GM23338 (cell line): ENCODE data around the gene RPA1. TPM values are rescaled to one million over a fixed set of nuclear protein-coding genes. Genes with fewer than 3 reads are reported as not detected.

Experiments used
- ATAC-seq: fragments of 200-7000 bp; cut with Tn5 transposase; 3 replicates; pipeline ENCODE4 v1.9.1; 2020
- DNase-seq: peaks from one replicate; pipeline ENCODE4 v3.0.0-alpha.2; 2015; ENCODE audit warnings: low spot score
- H2AFZ ChIP-seq: fragments of 200-600 bp; sonication (generic); 2 replicates; pipeline ENCODE4 v1.8.0; 2016; ENCODE audit warnings: antibody characterized with exemption, mild to moderate bottlenecking, moderate library complexity
- H3F3A ChIP-seq: fragments of 200-600 bp; sonication (generic); replicated peaks from 2 replicates; pipeline ENCODE4 v1.8.0; 2017; ENCODE audit warnings: antibody characterized with exemption, mixed run types, low read depth
- H3K27ac ChIP-seq: fragments of 200-600 bp; sonication (generic); 2 replicates; pipeline ENCODE4 v1.6.1; 2016; ENCODE audit warnings: low read depth
- H3K27me3 ChIP-seq: fragments of 200-600 bp; sonication (generic); 2 replicates; pipeline ENCODE4 v1.8.0; 2016; ENCODE audit warnings: mild to moderate bottlenecking, mixed run types, moderate library complexity; ENCODE audit not compliant: insufficient read depth
- H3K36me3 ChIP-seq: fragments of 200-600 bp; sonication (generic); 2 replicates; pipeline ENCODE4 v1.8.0; 2016; ENCODE audit warnings: mild to moderate bottlenecking; ENCODE audit not compliant: insufficient read depth
- H3K4me1 ChIP-seq: fragments of 200-600 bp; sonication (generic); 2 replicates; pipeline ENCODE4 v1.8.0; 2016; ENCODE audit warnings: mild to moderate bottlenecking, moderate library complexity; ENCODE audit not compliant: insufficient read depth
- H3K4me2 ChIP-seq: fragments of 200-600 bp; sonication (generic); 2 replicates; pipeline ENCODE4 v1.7.1; 2017; ENCODE audit warnings: mixed run types
- H3K4me3 ChIP-seq: fragments of 200-600 bp; sonication (generic); 2 replicates; pipeline ENCODE4 v1.6.1; 2016; ENCODE audit warnings: mixed run types
- H3K79me2 ChIP-seq: fragments of 200-600 bp; sonication (generic); replicated peaks from 2 replicates; pipeline ENCODE4 v1.8.0; 2017; ENCODE audit warnings: mild to moderate bottlenecking; ENCODE audit not compliant: insufficient read depth
- H3K9me2 ChIP-seq: fragments of 200-600 bp; sonication (generic); 2 replicates; pipeline ENCODE4 v1.8.0; 2017; ENCODE audit not compliant: insufficient read depth
- H4K20me1 ChIP-seq: fragments of 200-600 bp; sonication (generic); replicated peaks from 2 replicates; pipeline ENCODE4 v1.8.0; 2017; ENCODE audit warnings: mild to moderate bottlenecking; ENCODE audit not compliant: insufficient read depth
- H3K27ac Mint-ChIP-seq: 2 replicates; pipeline ENCODE4 v1.8.0; 2020; ENCODE audit warnings: inconsistent platforms, mild to moderate bottlenecking, moderate library complexity, mixed read lengths
- H3K27me3 Mint-ChIP-seq: 3 replicates; pipeline ENCODE4 v1.8.0; 2022; ENCODE audit warnings: low read depth, mild to moderate bottlenecking, moderate library complexity, mixed read lengths, inconsistent platforms; ENCODE audit not compliant: insufficient read depth, poor library complexity
- H3K36me3 Mint-ChIP-seq: 3 replicates; pipeline ENCODE4 v1.8.0; 2021; ENCODE audit warnings: low read depth, mild to moderate bottlenecking, inconsistent platforms, moderate library complexity, mixed read lengths
- H3K4me1 Mint-ChIP-seq: 3 replicates; pipeline ENCODE4 v1.8.0; 2020; ENCODE audit warnings: mild to moderate bottlenecking, inconsistent platforms, mixed read lengths
- H3K4me3 Mint-ChIP-seq: 3 replicates; pipeline ENCODE4 v1.8.0; 2021; ENCODE audit warnings: moderate library complexity, mild to moderate bottlenecking, inconsistent platforms, mixed read lengths
- H3K9me3 Mint-ChIP-seq: 3 replicates; pipeline ENCODE4 v1.8.0; 2020; ENCODE audit warnings: moderate library complexity, mild to moderate bottlenecking, inconsistent platforms, mixed read lengths
- EZH2 ChIP-seq: fragments of 200-600 bp; sonication (generic); IDR thresholded peaks from one replicate; pipeline ENCODE4 v1.8.0; 2017; ENCODE audit warnings: antibody characterized with exemption, mild to moderate bottlenecking, low read depth; ENCODE audit not compliant: unreplicated experiment
- EZH2phosphoT487 ChIP-seq: fragments of 200-600 bp; sonication (generic); IDR thresholded peaks from one replicate; pipeline ENCODE4 v1.8.1; 2018; ENCODE audit warnings: antibody characterized with exemption; ENCODE audit not compliant: unreplicated experiment
- JUNB ChIP-seq: IDR thresholded peaks from one replicate; pipeline ENCODE4 v1.6.1; 2016; ENCODE audit warnings: antibody characterized with exemption; ENCODE audit not compliant: unreplicated experiment
- NANOG ChIP-seq: IDR thresholded peaks from 2 replicates; pipeline ENCODE4 v1.6.1; 2016; ENCODE audit warnings: antibody characterized with exemption, borderline replicate concordance
- ZNF114 ChIP-seq: fragments of 250-450 bp; sonication (Bioruptor Pico); IDR thresholded peaks from 2 replicates; pipeline ENCODE4 v1.5.0; 2020; ENCODE audit warnings: mild to moderate bottlenecking, moderate library complexity
- polyA plus RNA-seq: library from polyadenylated mRNA; unstranded; fragments of >200 nt; fragmentation: Nextera tagmentation; extraction: Ambion mirVana; gene quantifications from 2 replicates; pipeline ENCODE4 v1.2.1, GENCODE V29; 2016
- total RNA-seq: library from RNA; depleted of rRNA; stranded (reverse); fragments of >200 nt; shearing (Covaris generic); gene quantifications from 2 replicates; pipeline ENCODE4 v1.2.3, GENCODE V29; 2014
- TF ChIP-seq, protein P1 (sequence below): IDR thresholded peaks from 2 replicates; pipeline ENCODE4 v1.6.1; 2016; ENCODE audit warnings: antibody characterized with exemption
- TF ChIP-seq, protein P2 (sequence below), 2 experiments: fragments of 200-600 bp in 1 of 2; sonication (generic) in 1 of 2; conservative IDR thresholded peaks; 2 replicates each; pipeline versions ENCODE4 v1.5.1 to v1.6.1; 2016 to 2017; ENCODE audit warnings: antibody characterized with exemption in 2 of 2, low read depth in 2 of 2, mild to moderate bottlenecking in 2 of 2, moderate library complexity in 1 of 2
- TF ChIP-seq, protein P3 (sequence below): fragments of 250-450 bp; sonication (Bioruptor Pico); IDR thresholded peaks from 2 replicates; pipeline ENCODE4 v1.5.0; 2020; ENCODE audit warnings: mild to moderate bottlenecking, moderate library complexity
- TF ChIP-seq, protein P4 (sequence below): IDR thresholded peaks from one replicate; pipeline ENCODE4 v1.6.1; 2018; ENCODE audit warnings: antibody characterized with exemption; ENCODE audit not compliant: unreplicated experiment

Gene RPA1
- total and polyA plus RNA-seq, 2 experiments from 2014 or later, result 33.7 to 52.1 TPM

DNA sequence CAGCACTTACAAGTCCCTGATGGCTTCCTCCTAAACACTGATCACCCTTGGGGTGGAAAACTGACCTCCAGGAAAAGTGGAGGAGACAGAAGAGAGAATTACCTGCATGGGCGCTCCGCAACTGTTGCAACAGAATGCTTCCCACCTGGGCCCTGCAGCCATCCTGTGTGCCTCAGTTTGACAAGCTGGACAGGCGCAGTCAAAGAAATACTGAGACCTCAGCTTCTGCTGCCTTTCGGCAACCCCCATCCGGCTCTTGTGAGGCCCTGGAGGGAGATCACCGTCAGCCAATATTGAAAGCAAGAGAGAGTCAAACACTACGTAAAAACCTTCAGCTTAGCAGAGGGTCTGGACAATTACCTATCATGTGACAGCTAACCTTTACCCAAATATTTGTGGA, 43.1 kb upstream of the RPA1 start (continued):
- TF ChIP-seq, protein P1, sequence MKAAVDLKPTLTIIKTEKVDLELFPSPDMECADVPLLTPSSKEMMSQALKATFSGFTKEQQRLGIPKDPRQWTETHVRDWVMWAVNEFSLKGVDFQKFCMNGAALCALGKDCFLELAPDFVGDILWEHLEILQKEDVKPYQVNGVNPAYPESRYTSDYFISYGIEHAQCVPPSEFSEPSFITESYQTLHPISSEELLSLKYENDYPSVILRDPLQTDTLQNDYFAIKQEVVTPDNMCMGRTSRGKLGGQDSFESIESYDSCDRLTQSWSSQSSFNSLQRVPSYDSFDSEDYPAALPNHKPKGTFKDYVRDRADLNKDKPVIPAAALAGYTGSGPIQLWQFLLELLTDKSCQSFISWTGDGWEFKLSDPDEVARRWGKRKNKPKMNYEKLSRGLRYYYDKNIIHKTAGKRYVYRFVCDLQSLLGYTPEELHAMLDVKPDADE, result no peak
- TF ChIP-seq ZNF114 (CRISPR knock-in tag), result no peak
- TF ChIP-seq, protein P2, sequence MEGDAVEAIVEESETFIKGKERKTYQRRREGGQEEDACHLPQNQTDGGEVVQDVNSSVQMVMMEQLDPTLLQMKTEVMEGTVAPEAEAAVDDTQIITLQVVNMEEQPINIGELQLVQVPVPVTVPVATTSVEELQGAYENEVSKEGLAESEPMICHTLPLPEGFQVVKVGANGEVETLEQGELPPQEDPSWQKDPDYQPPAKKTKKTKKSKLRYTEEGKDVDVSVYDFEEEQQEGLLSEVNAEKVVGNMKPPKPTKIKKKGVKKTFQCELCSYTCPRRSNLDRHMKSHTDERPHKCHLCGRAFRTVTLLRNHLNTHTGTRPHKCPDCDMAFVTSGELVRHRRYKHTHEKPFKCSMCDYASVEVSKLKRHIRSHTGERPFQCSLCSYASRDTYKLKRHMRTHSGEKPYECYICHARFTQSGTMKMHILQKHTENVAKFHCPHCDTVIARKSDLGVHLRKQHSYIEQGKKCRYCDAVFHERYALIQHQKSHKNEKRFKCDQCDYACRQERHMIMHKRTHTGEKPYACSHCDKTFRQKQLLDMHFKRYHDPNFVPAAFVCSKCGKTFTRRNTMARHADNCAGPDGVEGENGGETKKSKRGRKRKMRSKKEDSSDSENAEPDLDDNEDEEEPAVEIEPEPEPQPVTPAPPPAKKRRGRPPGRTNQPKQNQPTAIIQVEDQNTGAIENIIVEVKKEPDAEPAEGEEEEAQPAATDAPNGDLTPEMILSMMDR (conservative IDR thresholded peaks at IDR 0.05; ENCODE audit: low read depth in 2 of 2), result no peak

DNA sequence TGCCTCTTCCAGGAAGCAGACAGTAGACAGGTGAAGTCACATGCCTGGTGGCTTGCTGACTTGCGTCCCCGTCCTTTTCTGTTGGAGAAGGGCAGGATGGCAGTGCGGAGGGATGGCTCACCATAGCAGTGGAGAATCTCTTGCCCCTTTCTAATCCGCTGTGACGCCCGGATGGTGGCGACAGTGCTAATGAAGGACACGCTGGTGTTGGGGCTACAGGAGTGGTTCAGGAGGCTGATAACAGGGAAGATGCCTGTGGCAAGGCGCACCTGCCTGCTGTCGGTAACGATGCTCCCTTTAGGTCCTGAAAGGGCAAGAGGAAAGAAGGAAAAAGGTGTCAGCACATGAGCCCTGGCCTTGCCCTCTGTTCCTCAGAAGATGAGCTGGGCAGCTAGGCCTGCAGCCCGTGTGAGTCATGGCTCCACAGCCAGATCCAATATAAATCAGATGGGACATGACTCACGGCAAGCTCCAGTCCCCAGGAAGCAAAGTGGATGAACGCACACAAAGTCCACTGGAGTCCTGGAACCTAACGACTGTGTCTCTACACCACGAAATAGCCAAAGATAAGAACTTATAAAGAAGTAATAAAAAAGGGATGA, 42.4 kb upstream of the RPA1 start:
- no peak for ATAC-seq
- Mint-ChIP-seq H3K4me1 (no peaks in the 10 kb centered on the region), H3K27me3 (peaks cover 14% of the 10 kb centered on the region), H3K27ac (no peak overlapping the region), H3K9me3 (no peaks in the 10 kb centered on the region; the same call in 2 of the 3 replicates), H3K36me3 (peaks cover 45% of the 10 kb centered on the region), H3K4me3 (no peak overlapping the region)
- Histone ChIP-seq H3K36me3 (no peaks in the 10 kb centered on the region; the same call in none of the 2 replicates), H2AFZ (no peak overlapping the region), H3K4me3 (no peak overlapping the region), H3K9me2 (no peaks in the 10 kb centered on the region), H3F3A (0 out of 2 replicates have a peak, but pooled peaks cover 3% of the 10 kb centered on the region), H3K27ac (no peak overlapping the region), H4K20me1 (peaks cover 6% of the 10 kb centered on the region), H3K27me3 (no peaks in the 10 kb centered on the region), H3K79me2 (0 out of 2 replicates have a peak, but pooled peaks cover 2% of the 10 kb centered on the region), H3K4me1 (no peaks in the 10 kb centered on the region), H3K4me2 (no peak overlapping the region)
- DNase-seq, result no peak
- TF ChIP-seq JUNB (no peak), EZH2phosphoT487 (no peak), NANOG (no peak), EZH2 (no peak)
- TF ChIP-seq, protein P3, sequence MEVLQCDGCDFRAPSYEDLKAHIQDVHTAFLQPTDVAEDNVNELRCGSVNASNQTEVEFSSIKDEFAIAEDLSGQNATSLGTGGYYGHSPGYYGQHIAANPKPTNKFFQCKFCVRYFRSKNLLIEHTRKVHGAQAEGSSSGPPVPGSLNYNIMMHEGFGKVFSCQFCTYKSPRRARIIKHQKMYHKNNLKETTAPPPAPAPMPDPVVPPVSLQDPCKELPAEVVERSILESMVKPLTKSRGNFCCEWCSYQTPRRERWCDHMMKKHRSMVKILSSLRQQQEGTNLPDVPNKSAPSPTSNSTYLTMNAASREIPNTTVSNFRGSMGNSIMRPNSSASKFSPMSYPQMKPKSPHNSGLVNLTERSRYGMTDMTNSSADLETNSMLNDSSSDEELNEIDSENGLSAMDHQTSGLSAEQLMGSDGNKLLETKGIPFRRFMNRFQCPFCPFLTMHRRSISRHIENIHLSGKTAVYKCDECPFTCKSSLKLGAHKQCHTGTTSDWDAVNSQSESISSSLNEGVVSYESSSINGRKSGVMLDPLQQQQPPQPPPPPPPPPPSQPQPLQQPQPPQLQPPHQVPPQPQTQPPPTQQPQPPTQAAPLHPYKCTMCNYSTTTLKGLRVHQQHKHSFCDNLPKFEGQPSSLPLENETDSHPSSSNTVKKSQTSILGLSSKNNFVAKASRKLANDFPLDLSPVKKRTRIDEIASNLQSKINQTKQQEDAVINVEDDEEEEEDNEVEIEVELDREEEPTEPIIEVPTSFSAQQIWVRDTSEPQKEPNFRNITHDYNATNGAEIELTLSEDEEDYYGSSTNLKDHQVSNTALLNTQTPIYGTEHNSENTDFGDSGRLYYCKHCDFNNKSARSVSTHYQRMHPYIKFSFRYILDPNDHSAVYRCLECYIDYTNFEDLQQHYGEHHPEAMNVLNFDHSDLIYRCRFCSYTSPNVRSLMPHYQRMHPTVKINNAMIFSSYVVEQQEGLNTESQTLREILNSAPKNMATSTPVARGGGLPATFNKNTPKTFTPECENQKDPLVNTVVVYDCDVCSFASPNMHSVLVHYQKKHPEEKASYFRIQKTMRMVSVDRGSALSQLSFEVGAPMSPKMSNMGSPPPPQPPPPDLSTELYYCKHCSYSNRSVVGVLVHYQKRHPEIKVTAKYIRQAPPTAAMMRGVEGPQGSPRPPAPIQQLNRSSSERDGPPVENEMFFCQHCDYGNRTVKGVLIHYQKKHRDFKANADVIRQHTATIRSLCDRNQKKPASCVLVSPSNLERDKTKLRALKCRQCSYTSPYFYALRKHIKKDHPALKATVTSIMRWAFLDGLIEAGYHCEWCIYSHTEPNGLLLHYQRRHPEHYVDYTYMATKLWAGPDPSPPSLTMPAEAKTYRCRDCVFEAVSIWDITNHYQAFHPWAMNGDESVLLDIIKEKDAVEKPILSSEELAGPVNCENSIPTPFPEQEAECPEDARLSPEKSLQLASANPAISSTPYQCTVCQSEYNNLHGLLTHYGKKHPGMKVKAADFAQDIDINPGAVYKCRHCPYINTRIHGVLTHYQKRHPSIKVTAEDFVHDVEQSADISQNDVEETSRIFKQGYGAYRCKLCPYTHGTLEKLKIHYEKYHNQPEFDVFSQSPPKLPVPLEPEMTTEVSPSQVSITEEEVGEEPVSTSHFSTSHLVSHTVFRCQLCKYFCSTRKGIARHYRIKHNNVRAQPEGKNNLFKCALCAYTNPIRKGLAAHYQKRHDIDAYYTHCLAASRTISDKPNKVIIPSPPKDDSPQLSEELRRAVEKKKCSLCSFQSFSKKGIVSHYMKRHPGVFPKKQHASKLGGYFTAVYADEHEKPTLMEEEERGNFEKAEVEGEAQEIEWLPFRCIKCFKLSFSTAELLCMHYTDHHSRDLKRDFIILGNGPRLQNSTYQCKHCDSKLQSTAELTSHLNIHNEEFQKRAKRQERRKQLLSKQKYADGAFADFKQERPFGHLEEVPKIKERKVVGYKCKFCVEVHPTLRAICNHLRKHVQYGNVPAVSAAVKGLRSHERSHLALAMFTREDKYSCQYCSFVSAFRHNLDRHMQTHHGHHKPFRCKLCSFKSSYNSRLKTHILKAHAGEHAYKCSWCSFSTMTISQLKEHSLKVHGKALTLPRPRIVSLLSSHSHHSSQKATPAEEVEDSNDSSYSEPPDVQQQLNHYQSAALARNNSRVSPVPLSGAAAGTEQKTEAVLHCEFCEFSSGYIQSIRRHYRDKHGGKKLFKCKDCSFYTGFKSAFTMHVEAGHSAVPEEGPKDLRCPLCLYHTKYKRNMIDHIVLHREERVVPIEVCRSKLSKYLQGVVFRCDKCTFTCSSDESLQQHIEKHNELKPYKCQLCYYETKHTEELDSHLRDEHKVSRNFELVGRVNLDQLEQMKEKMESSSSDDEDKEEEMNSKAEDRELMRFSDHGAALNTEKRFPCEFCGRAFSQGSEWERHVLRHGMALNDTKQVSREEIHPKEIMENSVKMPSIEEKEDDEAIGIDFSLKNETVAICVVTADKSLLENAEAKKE (CRISPR knock-in tag), result no peak
- TF ChIP-seq, protein P1, result no peak
- TF ChIP-seq, protein P4, sequence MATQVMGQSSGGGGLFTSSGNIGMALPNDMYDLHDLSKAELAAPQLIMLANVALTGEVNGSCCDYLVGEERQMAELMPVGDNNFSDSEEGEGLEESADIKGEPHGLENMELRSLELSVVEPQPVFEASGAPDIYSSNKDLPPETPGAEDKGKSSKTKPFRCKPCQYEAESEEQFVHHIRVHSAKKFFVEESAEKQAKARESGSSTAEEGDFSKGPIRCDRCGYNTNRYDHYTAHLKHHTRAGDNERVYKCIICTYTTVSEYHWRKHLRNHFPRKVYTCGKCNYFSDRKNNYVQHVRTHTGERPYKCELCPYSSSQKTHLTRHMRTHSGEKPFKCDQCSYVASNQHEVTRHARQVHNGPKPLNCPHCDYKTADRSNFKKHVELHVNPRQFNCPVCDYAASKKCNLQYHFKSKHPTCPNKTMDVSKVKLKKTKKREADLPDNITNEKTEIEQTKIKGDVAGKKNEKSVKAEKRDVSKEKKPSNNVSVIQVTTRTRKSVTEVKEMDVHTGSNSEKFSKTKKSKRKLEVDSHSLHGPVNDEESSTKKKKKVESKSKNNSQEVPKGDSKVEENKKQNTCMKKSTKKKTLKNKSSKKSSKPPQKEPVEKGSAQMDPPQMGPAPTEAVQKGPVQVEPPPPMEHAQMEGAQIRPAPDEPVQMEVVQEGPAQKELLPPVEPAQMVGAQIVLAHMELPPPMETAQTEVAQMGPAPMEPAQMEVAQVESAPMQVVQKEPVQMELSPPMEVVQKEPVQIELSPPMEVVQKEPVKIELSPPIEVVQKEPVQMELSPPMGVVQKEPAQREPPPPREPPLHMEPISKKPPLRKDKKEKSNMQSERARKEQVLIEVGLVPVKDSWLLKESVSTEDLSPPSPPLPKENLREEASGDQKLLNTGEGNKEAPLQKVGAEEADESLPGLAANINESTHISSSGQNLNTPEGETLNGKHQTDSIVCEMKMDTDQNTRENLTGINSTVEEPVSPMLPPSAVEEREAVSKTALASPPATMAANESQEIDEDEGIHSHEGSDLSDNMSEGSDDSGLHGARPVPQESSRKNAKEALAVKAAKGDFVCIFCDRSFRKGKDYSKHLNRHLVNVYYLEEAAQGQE, result no peak
